Measurements from ENCODE around the gene LIN28A. TPM values are rescaled to one million over a fixed set of nuclear protein-coding genes. Genes with fewer than 3 reads are reported as not detected.

LIN28A gene
- total RNA-seq, 1 donor from 2014 or later, result not detected

DNA sequence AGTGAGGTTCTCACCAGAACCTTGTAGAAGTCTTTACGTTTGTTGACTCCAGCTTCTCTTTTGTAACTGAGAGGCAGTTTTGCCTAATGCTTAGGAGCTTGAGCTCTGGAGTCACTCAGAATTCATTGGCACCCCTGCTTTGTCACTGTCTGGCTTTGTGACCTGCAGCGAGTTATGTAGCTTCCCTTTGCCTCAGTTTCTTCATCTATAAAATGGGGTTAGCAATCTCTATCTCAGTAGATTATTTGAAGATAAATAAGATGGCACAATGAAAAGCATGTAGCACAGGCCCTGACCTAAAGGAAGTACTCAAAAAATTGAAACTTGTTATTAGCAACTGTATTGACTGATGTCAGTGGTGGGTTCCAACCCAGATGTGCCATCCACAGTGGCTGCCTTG, 29.6 kb downstream of the LIN28A start:
- Mint-ChIP-seq H3K36me3 (ENCODE audit: low read depth) (peaks cover 71% of the 10 kb centered on the region), H3K27me3 (no peaks in the 10 kb centered on the region), H3K27ac (no peak overlapping the region), H3K9me3 (no peaks in the 10 kb centered on the region), H3K4me3 (no peak overlapping the region), H3K4me1 (no peaks in the 10 kb centered on the region)
- DNase-seq (no peak), ATAC-seq (ENCODE audit: low read depth) (no peak)
- TF ChIP-seq, protein P1, sequence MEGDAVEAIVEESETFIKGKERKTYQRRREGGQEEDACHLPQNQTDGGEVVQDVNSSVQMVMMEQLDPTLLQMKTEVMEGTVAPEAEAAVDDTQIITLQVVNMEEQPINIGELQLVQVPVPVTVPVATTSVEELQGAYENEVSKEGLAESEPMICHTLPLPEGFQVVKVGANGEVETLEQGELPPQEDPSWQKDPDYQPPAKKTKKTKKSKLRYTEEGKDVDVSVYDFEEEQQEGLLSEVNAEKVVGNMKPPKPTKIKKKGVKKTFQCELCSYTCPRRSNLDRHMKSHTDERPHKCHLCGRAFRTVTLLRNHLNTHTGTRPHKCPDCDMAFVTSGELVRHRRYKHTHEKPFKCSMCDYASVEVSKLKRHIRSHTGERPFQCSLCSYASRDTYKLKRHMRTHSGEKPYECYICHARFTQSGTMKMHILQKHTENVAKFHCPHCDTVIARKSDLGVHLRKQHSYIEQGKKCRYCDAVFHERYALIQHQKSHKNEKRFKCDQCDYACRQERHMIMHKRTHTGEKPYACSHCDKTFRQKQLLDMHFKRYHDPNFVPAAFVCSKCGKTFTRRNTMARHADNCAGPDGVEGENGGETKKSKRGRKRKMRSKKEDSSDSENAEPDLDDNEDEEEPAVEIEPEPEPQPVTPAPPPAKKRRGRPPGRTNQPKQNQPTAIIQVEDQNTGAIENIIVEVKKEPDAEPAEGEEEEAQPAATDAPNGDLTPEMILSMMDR (IDR thresholded peaks at IDR 0.05), result no peak
- CTCF ChIA-PET, result no interaction called here
- POLR2A ChIA-PET, result no interaction called here
- intact Hi-C loops (cut with micrococcal nuclease), result no loop called here

DNA sequence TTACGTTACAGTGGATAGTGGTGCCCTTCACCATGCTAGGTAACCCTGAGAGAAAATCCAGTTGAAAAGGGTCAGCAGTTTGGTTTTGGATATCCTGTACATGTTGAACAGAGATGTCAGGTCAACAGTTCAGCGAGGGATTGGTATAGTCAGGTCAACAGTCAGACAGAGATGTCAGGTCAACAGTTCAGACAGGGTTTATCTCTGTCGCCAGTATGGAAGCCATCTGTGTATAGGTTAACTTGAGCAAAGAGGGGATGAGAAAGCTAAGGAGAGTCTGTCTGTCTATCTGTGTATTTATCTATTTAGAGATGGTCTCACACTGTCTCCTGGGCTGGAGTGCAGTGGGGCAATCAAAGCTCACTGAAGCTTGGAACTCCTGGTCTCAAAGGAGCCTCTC, 39.3 kb downstream of the LIN28A start:
- TF ChIP-seq, protein P1 (IDR thresholded peaks at IDR 0.05), result no peak
- DNase-seq (no peak), ATAC-seq (ENCODE audit: low read depth) (no peak)
- CTCF ChIA-PET, result no interaction called here
- H3K4me3 Mint-ChIP-seq, result no peak overlapping the region
- no peaks in the 10 kb centered on the region for H3K9me3 Mint-ChIP-seq
- no peak overlapping the region for H3K27ac Mint-ChIP-seq
- H3K27me3 Mint-ChIP-seq, result no peaks in the 10 kb centered on the region
- peaks cover 19% of the 10 kb centered on the region for H3K4me1 Mint-ChIP-seq
- intact Hi-C loops (cut with micrococcal nuclease), result no loop called here
- peaks cover 64% of the 10 kb centered on the region for H3K36me3 Mint-ChIP-seq (ENCODE audit: low read depth)
- POLR2A ChIA-PET, result no interaction called here

DNA sequence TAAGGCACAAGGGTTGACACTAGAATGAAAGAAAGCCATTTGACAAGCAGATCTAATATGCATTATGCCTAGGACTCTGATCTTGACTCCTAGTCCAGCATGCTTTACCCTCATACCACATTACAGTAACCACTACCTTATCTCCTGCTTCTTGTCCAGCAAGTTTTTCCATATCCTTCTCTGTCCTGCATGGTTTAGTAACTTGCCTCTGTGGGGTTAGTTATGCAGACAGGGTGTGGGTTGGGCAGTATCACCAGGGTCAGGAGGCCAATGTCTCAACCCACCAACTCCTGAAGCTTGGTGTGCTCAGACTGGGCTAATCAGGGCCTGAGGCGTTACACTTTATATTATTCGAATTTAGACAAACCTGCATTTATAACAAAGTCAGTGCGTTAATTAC, 40.3 kb downstream of the LIN28A start:
- ChIA-PET CTCF (no interaction called here), POLR2A (no interaction called here)
- Mint-ChIP-seq H3K27ac (no peak overlapping the region), H3K9me3 (no peaks in the 10 kb centered on the region), H3K4me1 (peaks cover 19% of the 10 kb centered on the region), H3K4me3 (no peak overlapping the region), H3K27me3 (no peaks in the 10 kb centered on the region), H3K36me3 (ENCODE audit: low read depth) (peaks cover 65% of the 10 kb centered on the region)
- intact Hi-C loops (cut with micrococcal nuclease), result no loop called here
- TF ChIP-seq, protein P1 (IDR thresholded peaks at IDR 0.05), result no peak
- ATAC-seq (ENCODE audit: low read depth) (no peak), DNase-seq (no peak)

DNA sequence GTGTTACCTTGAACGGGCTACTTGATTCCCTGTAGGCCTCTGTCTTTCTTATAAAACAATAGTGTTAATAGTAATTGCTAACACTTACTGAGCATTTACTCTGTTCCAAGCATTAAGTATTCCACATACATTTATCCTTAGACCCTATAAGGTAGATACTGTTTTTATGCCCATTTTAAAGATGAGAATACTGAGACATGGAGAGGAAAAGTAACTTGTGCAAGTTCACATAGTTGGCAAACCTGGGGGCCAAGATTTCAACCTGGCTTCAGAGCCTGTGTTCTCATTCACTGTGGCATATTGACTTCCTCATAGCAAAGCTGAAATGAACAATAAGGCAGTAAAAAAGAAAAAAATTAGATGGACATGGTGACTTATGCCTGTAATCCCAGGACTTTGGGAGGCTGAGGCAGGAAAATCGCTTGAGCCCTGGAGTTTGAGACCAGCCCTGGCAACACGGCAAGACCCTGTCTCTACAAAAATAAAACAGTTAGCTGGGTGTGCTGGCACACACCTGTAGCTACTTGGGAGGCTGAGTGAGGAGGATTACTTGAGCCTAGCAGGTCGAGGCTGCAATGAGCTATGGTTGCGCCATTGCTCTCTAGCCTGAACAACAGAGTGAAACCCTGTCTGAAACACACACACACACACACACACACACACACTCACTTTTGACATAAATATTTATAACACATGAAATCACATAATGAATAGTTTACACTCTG, 42.0 kb downstream of the LIN28A start:
- DNase-seq (no peak), ATAC-seq (ENCODE audit: low read depth) (no peak)
- ChIA-PET CTCF (no interaction called here), POLR2A (no interaction called here)
- TF ChIP-seq, protein P1 (IDR thresholded peaks at IDR 0.05), result no peak
- Mint-ChIP-seq H3K27ac (no peak overlapping the region), H3K4me1 (peaks cover 4% of the 10 kb centered on the region), H3K36me3 (ENCODE audit: low read depth) (peaks cover 57% of the 10 kb centered on the region), H3K27me3 (no peaks in the 10 kb centered on the region), H3K4me3 (no peak overlapping the region), H3K9me3 (no peaks in the 10 kb centered on the region)
- intact Hi-C loops (cut with micrococcal nuclease), result no loop called here

DNA sequence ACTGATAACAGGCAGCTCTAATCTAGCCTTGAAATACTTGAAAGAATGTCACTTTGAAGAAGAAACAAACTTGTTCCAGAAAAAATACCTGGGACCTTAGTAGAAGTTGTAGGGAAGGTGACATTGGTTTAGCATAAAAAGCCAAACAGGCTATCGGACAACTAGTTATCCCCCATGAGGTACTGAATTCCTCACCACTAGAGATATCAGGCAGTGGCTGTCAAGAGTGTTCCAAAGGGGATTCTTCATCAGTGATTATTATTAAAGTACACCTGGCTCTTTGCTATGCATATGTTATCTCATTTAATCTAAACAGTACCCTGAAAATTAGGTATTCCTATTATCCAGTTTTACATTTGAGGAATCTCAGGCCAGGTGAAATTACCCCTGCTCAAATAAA, 48.5 kb downstream of the LIN28A start:
- H3K9me3 Mint-ChIP-seq, result no peaks in the 10 kb centered on the region
- no peaks in the 10 kb centered on the region for H3K27me3 Mint-ChIP-seq
- TF ChIP-seq, protein P1 (IDR thresholded peaks at IDR 0.05), result no peak
- DNase-seq, result no peak
- POLR2A ChIA-PET, result interaction anchor here (1.7 kb wide), 1 partner anchor 13 kb away, joined by 6 read pairs; the partner anchor contains the start of gene HMGN2
- H3K27ac Mint-ChIP-seq, result no peak overlapping the region
- no peaks in the 10 kb centered on the region for H3K4me1 Mint-ChIP-seq
- peaks cover 74% of the 10 kb centered on the region for H3K36me3 Mint-ChIP-seq (ENCODE audit: low read depth)
- intact Hi-C loops (cut with micrococcal nuclease), result no loop called here
- ATAC-seq (ENCODE audit: low read depth), result no peak
- no peak overlapping the region for H3K4me3 Mint-ChIP-seq
- CTCF ChIA-PET, result no interaction called here
